ENCODE results near the gene MISP. TPM values are rescaled to one million over a fixed set of nuclear protein-coding genes. Genes with fewer than 3 reads are reported as not detected.

The MISP gene
- total and polyA plus RNA-seq, 10 of the 15 experiments (the other 5 are each of a cell fraction or from before 2014, with no cell fraction given), result not detected

DNA sequence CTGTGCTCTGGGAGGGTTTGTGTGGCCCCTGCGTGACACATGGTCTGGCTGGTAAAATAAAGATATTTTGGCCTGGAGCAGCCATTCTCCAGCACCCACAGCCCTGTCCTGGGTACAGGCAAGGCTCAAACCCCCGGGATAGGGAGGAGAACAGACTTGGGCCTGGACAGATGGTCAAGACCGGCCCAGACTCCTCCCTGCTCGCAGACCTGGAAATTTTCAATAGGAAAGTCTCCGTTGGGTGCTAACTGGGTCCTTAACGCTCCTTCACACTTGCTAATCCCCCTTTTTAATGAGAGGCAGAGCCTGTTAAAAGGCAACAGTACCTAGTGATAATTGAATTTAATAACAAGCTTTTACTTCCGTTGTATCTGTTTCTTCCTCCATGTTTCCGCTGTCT lies 39.7 kb upstream of the MISP start:
- no peak for DNase-seq (ENCODE audit: low read depth, low spot score)
- RAD21 ChIA-PET (ENCODE audit: unreplicated experiment), result no interaction called here
- Histone ChIP-seq H4K20me1 (ENCODE audit: control insufficient read depth, insufficient read depth) (no peaks in the 10 kb centered on the region), H3K79me2 (ENCODE audit: control insufficient read depth, insufficient read depth, low read length) (no peaks in the 10 kb centered on the region), H3K27ac (ENCODE audit: control insufficient read depth, insufficient read depth) (no peak overlapping the region), H3K27me3 (replicated peaks in 1 of 2; ENCODE audit: control insufficient read depth in 2 of 2, insufficient read depth in 2 of 2, low read length in 1 of 2) (peaks cover 0 to 2% of the 10 kb centered on the region in 2 experiments; a peak in 2 of 4 replicates), H3K4me1 (ENCODE audit: control insufficient read depth, insufficient read depth, low read length) (no peaks in the 10 kb centered on the region), H3K9ac (ENCODE audit: control insufficient read depth, insufficient read depth, low read length) (no peak overlapping the region), H3K4me3 (no peak overlapping the region), H3K9me3 (replicated peaks; ENCODE audit: control insufficient read depth, insufficient read depth, low read length) (peaks cover 5% of the 10 kb centered on the region; the same call in 1 of the 3 replicates), H3K36me3 (ENCODE audit: control insufficient read depth in 2 of 2, insufficient read depth in 2 of 2, low read length in 1 of 2) (no peaks in the 10 kb centered on the region), H3K4me2 (ENCODE audit: control insufficient read depth, insufficient read depth) (no peak overlapping the region), H2AFZ (ENCODE audit: control insufficient read depth, low read depth, low read length) (no peak overlapping the region)
- no peak for FAIRE-seq
- CTCF ChIA-PET, result no interaction called here
- no peak for ATAC-seq
- in situ Hi-C loops (cut with MboI) (no loop called here), intact Hi-C loops (cut with micrococcal nuclease; ENCODE audit: unreplicated experiment) (no loop called here)
- SMC1A ChIA-PET (ENCODE audit: uncharacterized antibody, unreplicated experiment), result no interaction called here
- 19% methylated on average over 8 of the region's 8 CpGs for WGBS (ENCODE audit: insufficient coverage, insufficient replicate concordance, low lambda C conversion rate, missing lambda C conversion rate)
- no peak for TF ChIP-seq BACH1 (IDR thresholded peaks at IDR 0.05; ENCODE audit: borderline replicate concordance)
- POLR2A ChIA-PET, result no interaction called here
- no TSS peak for BruUV-seq (replicated peaks)

GRCh38 chr19:715347-715746 lies 35.6 kb upstream of the MISP start:
- DNase-seq (ENCODE audit: low read depth, low spot score), result no peak
- POLR2A ChIA-PET, result no interaction called here

More at GRCh38 chr19:715347-715746, 35.6 kb upstream of the MISP start:
- Histone ChIP-seq H3K79me2 (ENCODE audit: control insufficient read depth, insufficient read depth, low read length) (no peaks in the 10 kb centered on the region), H3K9ac (ENCODE audit: control insufficient read depth, insufficient read depth, low read length) (no peak overlapping the region), H2AFZ (ENCODE audit: control insufficient read depth, low read depth, low read length) (no peak overlapping the region), H3K9me3 (replicated peaks; ENCODE audit: control insufficient read depth, insufficient read depth, low read length) (peaks cover 5% of the 10 kb centered on the region; the same call in 1 of the 3 replicates), H3K4me1 (ENCODE audit: control insufficient read depth, insufficient read depth, low read length) (no peaks in the 10 kb centered on the region; the same call in 1 of the 2 replicates), H3K36me3 (ENCODE audit: control insufficient read depth in 2 of 2, insufficient read depth in 2 of 2, low read length in 1 of 2) (no peaks in the 10 kb centered on the region), H3K4me2 (ENCODE audit: control insufficient read depth, insufficient read depth) (no peak overlapping the region), H3K27ac (ENCODE audit: control insufficient read depth, insufficient read depth) (no peak overlapping the region), H3K27me3 (replicated peaks in 1 of 2; ENCODE audit: control insufficient read depth in 2 of 2, insufficient read depth in 2 of 2, low read length in 1 of 2) (no peaks in the 10 kb centered on the region), H4K20me1 (ENCODE audit: control insufficient read depth, insufficient read depth) (no peaks in the 10 kb centered on the region), H3K4me3 (no peak overlapping the region)
- in situ Hi-C loops (cut with MboI), result no loop called here
- WGBS (ENCODE audit: insufficient coverage, insufficient replicate concordance, low lambda C conversion rate, missing lambda C conversion rate), result 4% methylated on average over 3 of the region's 3 CpGs
- ATAC-seq (no peak), FAIRE-seq (no peak)
- no TSS peak for BruUV-seq (replicated peaks)
- TF ChIP-seq SRF (IDR thresholded peaks at IDR 0.05; ENCODE audit: low read depth in 2 of 2, low read length in 2 of 2) (no peak), HCFC1 (IDR thresholded peaks at IDR 0.05; ENCODE audit: low read length) (no peak), ATF3 (IDR thresholded peaks at IDR 0.05; ENCODE audit: borderline replicate concordance, extremely low read depth, low read depth, low read length) (no peak), MYC (IDR thresholded peaks at IDR 0.05; ENCODE audit: insufficient read depth, insufficient read length, insufficient replicate concordance, low read length, severe bottlenecking) (no peak), BCL11A (IDR thresholded peaks at IDR 0.05; ENCODE audit: low read depth, low read length) (no peak), POLR2AphosphoS5 (IDR thresholded peaks at IDR 0.05; ENCODE audit: low read length) (no peak), BCL3 (IDR thresholded peaks at IDR 0.05; ENCODE audit: borderline replicate concordance, insufficient read depth, low read depth, low read length, poor library complexity, severe bottlenecking) (no peak), CBX5 (IDR thresholded peaks at IDR 0.05; ENCODE audit: low read depth) (no peak), JUNB (IDR thresholded peaks at IDR 0.05) (no peak), NFIC (IDR thresholded peaks at IDR 0.05; ENCODE audit: low read depth, low read length) (no peak), ZSCAN29 (IDR thresholded peaks at IDR 0.05) (no peak), IRF4 (IDR thresholded peaks at IDR 0.05; ENCODE audit: low read depth, low read length) (no peak), HDAC6 (IDR thresholded peaks at IDR 0.05; ENCODE audit: unreplicated experiment) (no peak), PAX8 (IDR thresholded peaks at IDR 0.05) (no peak), JUND (IDR thresholded peaks at IDR 0.05; ENCODE audit: low read depth, low read length) (no peak)
- TF ChIP-seq, protein P1, sequence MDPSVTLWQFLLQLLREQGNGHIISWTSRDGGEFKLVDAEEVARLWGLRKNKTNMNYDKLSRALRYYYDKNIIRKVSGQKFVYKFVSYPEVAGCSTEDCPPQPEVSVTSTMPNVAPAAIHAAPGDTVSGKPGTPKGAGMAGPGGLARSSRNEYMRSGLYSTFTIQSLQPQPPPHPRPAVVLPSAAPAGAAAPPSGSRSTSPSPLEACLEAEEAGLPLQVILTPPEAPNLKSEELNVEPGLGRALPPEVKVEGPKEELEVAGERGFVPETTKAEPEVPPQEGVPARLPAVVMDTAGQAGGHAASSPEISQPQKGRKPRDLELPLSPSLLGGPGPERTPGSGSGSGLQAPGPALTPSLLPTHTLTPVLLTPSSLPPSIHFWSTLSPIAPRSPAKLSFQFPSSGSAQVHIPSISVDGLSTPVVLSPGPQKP (IDR thresholded peaks at IDR 0.05; ENCODE audit: low read depth, low read length), result no peak
- RAD21 ChIA-PET (ENCODE audit: unreplicated experiment), result interaction anchor here (0.6 kb wide), 1 partner anchor 17 kb away, joined by 3 read pairs; no protein-coding TSS in a partner anchor
- intact Hi-C loops (cut with micrococcal nuclease; ENCODE audit: unreplicated experiment), result no loop called here
- SMC1A ChIA-PET (ENCODE audit: uncharacterized antibody, unreplicated experiment), result no interaction called here
- CTCF ChIA-PET, result no interaction called here

Measured in GM12878 (cell line).